Stimulated activated CD4-positive, alpha-beta T cell treated with anti-CD3 and anti-CD28 coated beads, Interleukin-4, amount 100 ng/mL, for 24 hours (primary cell): ENCODE data around the gene MTG1.

ENCODE experiments used
- DNase-seq: peaks from one replicate; pipeline ENCODE4 v3.0.0-alpha.2; 2020

MTG1 gene

DNA sequence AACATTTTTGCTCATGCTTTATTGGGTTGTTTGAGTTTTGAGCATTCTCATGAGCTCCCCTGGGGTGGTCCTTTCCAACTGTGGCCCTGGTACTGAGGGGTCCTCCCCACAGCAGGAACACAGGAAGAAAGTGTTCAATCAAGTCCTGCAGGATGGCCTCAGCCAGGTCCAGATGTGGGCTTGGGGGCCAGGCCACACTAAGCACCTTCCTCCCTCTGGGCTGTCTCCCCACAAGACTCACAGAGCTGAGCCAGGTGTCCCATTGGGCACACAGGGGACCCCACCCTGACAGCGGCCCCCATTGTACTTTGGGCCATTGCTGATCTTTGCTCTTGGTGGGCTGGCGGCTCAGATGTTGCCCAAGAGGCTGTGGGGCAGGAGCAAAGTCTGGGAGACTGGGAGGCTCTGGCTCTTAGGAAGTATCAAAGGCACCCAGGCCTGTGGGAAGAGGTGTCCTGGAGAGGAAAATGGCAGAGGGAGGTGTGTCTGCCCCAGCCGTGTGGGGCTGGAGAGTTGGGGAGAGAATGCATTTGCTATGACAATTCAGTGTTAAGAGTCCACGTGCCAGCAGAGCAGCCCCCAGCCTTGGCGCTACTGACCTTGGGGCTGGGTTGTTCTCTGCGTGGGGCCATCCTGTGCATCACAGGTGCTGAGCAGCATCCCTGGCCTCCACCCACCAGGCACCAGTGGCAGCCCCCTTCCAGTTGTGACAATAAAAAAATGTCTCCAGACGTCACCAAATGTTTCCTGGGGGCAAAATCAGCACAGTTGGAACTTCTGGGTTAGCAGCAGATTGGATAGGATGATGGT, 77.5 kb downstream of the MTG1 start:
- DNase-seq: no peak
